Erythroblast (primary cell): ENCODE data around the gene NMNAT2.

Experiments used
- GATA1 ChIP-seq: IDR thresholded peaks from 2 replicates; pipeline ENCODE4 v1.6.1; 2011; ENCODE audit warnings: low read depth, mild to moderate bottlenecking, control low read depth, low read length, moderate library complexity
- POLR2A ChIP-seq: IDR thresholded peaks from 2 replicates; pipeline ENCODE4 v1.6.1; 2011; ENCODE audit warnings: mild to moderate bottlenecking, low read length

DNA sequence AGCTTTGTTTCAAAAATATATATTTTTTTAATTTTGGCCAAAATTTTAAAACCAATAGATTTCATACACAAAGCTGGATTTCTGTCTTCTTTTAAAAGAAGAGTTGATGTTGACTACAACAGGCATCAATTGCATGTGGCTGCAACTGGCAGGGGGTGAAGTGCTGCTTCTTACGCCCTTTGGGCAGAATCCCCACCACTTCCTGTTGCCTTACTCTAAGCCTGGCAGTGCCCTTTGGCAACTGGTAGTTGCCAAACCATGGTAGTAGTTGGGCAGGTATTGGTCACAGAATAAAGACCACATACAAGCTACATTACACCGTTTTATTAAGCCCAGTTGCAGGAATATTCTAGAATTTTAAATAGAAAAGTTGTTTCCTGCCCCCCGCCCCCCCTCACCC, 215.1 kb downstream of the NMNAT2 start:
- TF ChIP-seq POLR2A (no peak), GATA1 (no peak)
